ENCODE results near the gene VMAC.

VMAC gene

GRCh38 chr19:5905114-5905778 lies 574 bp downstream of the VMAC start:
- H3K9me3 Mint-ChIP-seq = no peaks in the 10 kb centered on the region
- peak overlapping the region; percentile 98 for H3K27ac Mint-ChIP-seq
- no peaks in the 10 kb centered on the region for H3K27me3 Mint-ChIP-seq
- H3K4me1 Mint-ChIP-seq (ENCODE audit: low read depth) = peaks cover 35% of the 10 kb centered on the region
- peak overlapping the region; percentile 95 for H3K4me3 Mint-ChIP-seq
- H3K36me3 Mint-ChIP-seq (ENCODE audit: low read depth) = peaks cover 51% of the 10 kb centered on the region
- intact Hi-C loops (cut with micrococcal nuclease) = loop anchor here (2.0 kb wide), 2 partner anchors 76 to 184 kb away; partner anchors contain the start of genes CATSPERD and LONP1

GRCh38 chr19:5907241-5907640 lies 2.6 kb downstream of the VMAC start:
- peaks cover 48% of the 10 kb centered on the region for H3K36me3 Mint-ChIP-seq (ENCODE audit: low read depth)
- H3K4me3 Mint-ChIP-seq = no peak overlapping the region
- no peak overlapping the region for H3K27ac Mint-ChIP-seq
- intact Hi-C loops (cut with micrococcal nuclease) = no loop called here
- no peaks in the 10 kb centered on the region for H3K27me3 Mint-ChIP-seq
- peaks cover 26% of the 10 kb centered on the region for H3K4me1 Mint-ChIP-seq (ENCODE audit: low read depth)
- H3K9me3 Mint-ChIP-seq = no peaks in the 10 kb centered on the region

- Mint-ChIP-seq H3K27ac (no peak overlapping the region), H3K4me3 (no peak overlapping the region), H3K9me3 (no peaks in the 10 kb centered on the region), H3K27me3 (no peaks in the 10 kb centered on the region), H3K36me3 (ENCODE audit: low read depth) (peaks cover 49% of the 10 kb centered on the region), H3K4me1 (ENCODE audit: low read depth) (peaks cover 12% of the 10 kb centered on the region)
- intact Hi-C loops (cut with micrococcal nuclease) = no loop called here
Measured at GRCh38 chr19:5908773-5909442, 4.2 kb downstream of the VMAC start.

- intact Hi-C loops (cut with micrococcal nuclease) = no loop called here
Measured at GRCh38 chr19:5910638-5910907, 5.9 kb downstream of the VMAC start.

GRCh38 chr19:5911366-5911765 lies 6.7 kb downstream of the VMAC start:
- intact Hi-C loops (cut with micrococcal nuclease) = no loop called here
- H3K4me3 Mint-ChIP-seq = no peak overlapping the region
- no peaks in the 10 kb centered on the region for H3K9me3 Mint-ChIP-seq
- H3K36me3 Mint-ChIP-seq (ENCODE audit: low read depth) = peaks cover 69% of the 10 kb centered on the region
- no peak overlapping the region for H3K27ac Mint-ChIP-seq
- H3K4me1 Mint-ChIP-seq (ENCODE audit: low read depth) = peaks cover 10% of the 10 kb centered on the region
- H3K27me3 Mint-ChIP-seq = no peaks in the 10 kb centered on the region

More at GRCh38 chr19:5910638-5910907, 5.9 kb downstream of the VMAC start:
- Mint-ChIP-seq H3K4me3 (no peak overlapping the region), H3K27me3 (no peaks in the 10 kb centered on the region), H3K9me3 (no peaks in the 10 kb centered on the region), H3K4me1 (ENCODE audit: low read depth) (peaks cover 12% of the 10 kb centered on the region), H3K27ac (no peak overlapping the region), H3K36me3 (ENCODE audit: low read depth) (peaks cover 64% of the 10 kb centered on the region)

GRCh38 chr19:5913739-5914357 lies 9.2 kb downstream of the VMAC start, which contains the start of gene CAPS:
TSS of gene CAPS (plus strand) at chr19:5914254. CDS start at chr19:5914407, 153 bp downstream.
- H3K36me3 Mint-ChIP-seq (ENCODE audit: low read depth) = peaks cover 83% of the 10 kb centered on the region
- no peaks in the 10 kb centered on the region for H3K4me1 Mint-ChIP-seq (ENCODE audit: low read depth)
- H3K27me3 Mint-ChIP-seq = no peaks in the 10 kb centered on the region
- H3K4me3 Mint-ChIP-seq = no peak within 1 kb of the TSS
- no peak within 1 kb of the TSS for H3K27ac Mint-ChIP-seq
- H3K9me3 Mint-ChIP-seq = no peaks in the 10 kb centered on the region
- intact Hi-C loops (cut with micrococcal nuclease) = no loop called here

- H3K4me3 Mint-ChIP-seq = no peak overlapping the region
- H3K9me3 Mint-ChIP-seq = no peaks in the 10 kb centered on the region
- H3K4me1 Mint-ChIP-seq (ENCODE audit: low read depth) = no peaks in the 10 kb centered on the region
- H3K36me3 Mint-ChIP-seq (ENCODE audit: low read depth) = peaks cover 83% of the 10 kb centered on the region
- no peaks in the 10 kb centered on the region for H3K27me3 Mint-ChIP-seq
- H3K27ac Mint-ChIP-seq = no peak overlapping the region
- intact Hi-C loops (cut with micrococcal nuclease) = no loop called here
Measured at GRCh38 chr19:5914358-5914774, 9.7 kb downstream of the VMAC start.

- H3K36me3 Mint-ChIP-seq (ENCODE audit: low read depth) = peaks cover 83% of the 10 kb centered on the region
- H3K4me3 Mint-ChIP-seq = no peak overlapping the region
- no peaks in the 10 kb centered on the region for H3K27me3 Mint-ChIP-seq
- no peaks in the 10 kb centered on the region for H3K4me1 Mint-ChIP-seq (ENCODE audit: low read depth)
- no peak overlapping the region for H3K27ac Mint-ChIP-seq
- intact Hi-C loops (cut with micrococcal nuclease) = no loop called here
- no peaks in the 10 kb centered on the region for H3K9me3 Mint-ChIP-seq
Measured at GRCh38 chr19:5914946-5915781, 10.5 kb downstream of the VMAC start.

GRCh38 chr19:5915782-5916165 lies 11.1 kb downstream of the VMAC start:
- Mint-ChIP-seq H3K4me3 (no peak overlapping the region), H3K36me3 (ENCODE audit: low read depth) (peaks cover 83% of the 10 kb centered on the region), H3K4me1 (ENCODE audit: low read depth) (no peaks in the 10 kb centered on the region), H3K27ac (no peak overlapping the region), H3K9me3 (no peaks in the 10 kb centered on the region), H3K27me3 (no peaks in the 10 kb centered on the region)
- intact Hi-C loops (cut with micrococcal nuclease) = no loop called here

- Mint-ChIP-seq H3K4me1 (ENCODE audit: low read depth) (no peaks in the 10 kb centered on the region), H3K4me3 (no peak overlapping the region), H3K9me3 (no peaks in the 10 kb centered on the region), H3K36me3 (ENCODE audit: low read depth) (peaks cover 84% of the 10 kb centered on the region), H3K27ac (no peak overlapping the region), H3K27me3 (no peaks in the 10 kb centered on the region)
- intact Hi-C loops (cut with micrococcal nuclease) = no loop called here
Measured at GRCh38 chr19:5916181-5916708, 11.6 kb downstream of the VMAC start.

GRCh38 chr19:5917431-5918107 lies 12.9 kb downstream of the VMAC start:
- Mint-ChIP-seq H3K4me3 (no peak overlapping the region), H3K27ac (no peak overlapping the region), H3K4me1 (ENCODE audit: low read depth) (no peaks in the 10 kb centered on the region), H3K36me3 (ENCODE audit: low read depth) (peaks cover 96% of the 10 kb centered on the region), H3K27me3 (no peaks in the 10 kb centered on the region), H3K9me3 (no peaks in the 10 kb centered on the region)
- intact Hi-C loops (cut with micrococcal nuclease) = no loop called here

- no peaks in the 10 kb centered on the region for H3K4me1 Mint-ChIP-seq (ENCODE audit: low read depth)
- intact Hi-C loops (cut with micrococcal nuclease) = no loop called here
- peaks cover 100% of the 10 kb centered on the region for H3K36me3 Mint-ChIP-seq (ENCODE audit: low read depth)
Measured at GRCh38 chr19:5918463-5919079, 13.9 kb downstream of the VMAC start.

More at GRCh38 chr19:5918463-5919079, 13.9 kb downstream of the VMAC start:
- H3K4me3 Mint-ChIP-seq = no peak overlapping the region
- no peak overlapping the region for H3K27ac Mint-ChIP-seq
- no peaks in the 10 kb centered on the region for H3K9me3 Mint-ChIP-seq
- H3K27me3 Mint-ChIP-seq = no peaks in the 10 kb centered on the region

All from dendritic cell treated with granulocyte-macrophage colony-stimulating factor and Interleukin-4, amounts not matched to agents 40 ng/mL and 50 ng/mL, for 4 days (primary cell).